Glutamatergic neuron (in vitro differentiated cells): Measurements from ENCODE around the gene SPATA25. TPM values are rescaled to one million over a fixed set of nuclear protein-coding genes. Genes with fewer than 3 reads are reported as not detected.

ENCODE experiments used
- DNase-seq: peaks from one replicate; pipeline ENCODE4 v3.0.0; 2022
- H3K27ac Mint-ChIP-seq: one replicate; pipeline ENCODE4 v1.8.0; 2020; ENCODE audit warnings: mild to moderate bottlenecking, mixed read lengths, inconsistent platforms; ENCODE audit not compliant: unreplicated experiment
- H3K27me3 Mint-ChIP-seq: one replicate; pipeline ENCODE4 v1.8.0; 2020; ENCODE audit warnings: mild to moderate bottlenecking, moderate library complexity, mixed read lengths, inconsistent platforms; ENCODE audit not compliant: unreplicated experiment
- H3K36me3 Mint-ChIP-seq: one replicate; pipeline ENCODE4 v1.8.0; 2020; ENCODE audit warnings: mild to moderate bottlenecking, mixed read lengths, inconsistent platforms; ENCODE audit not compliant: unreplicated experiment
- H3K4me1 Mint-ChIP-seq: one replicate; pipeline ENCODE4 v1.8.0; 2020; ENCODE audit warnings: mild to moderate bottlenecking, low read depth, mixed read lengths, inconsistent platforms; ENCODE audit not compliant: unreplicated experiment
- H3K4me3 Mint-ChIP-seq: one replicate; pipeline ENCODE4 v1.8.0; 2020; ENCODE audit warnings: mild to moderate bottlenecking, mixed read lengths, inconsistent platforms; ENCODE audit not compliant: unreplicated experiment
- H3K9me3 Mint-ChIP-seq: one replicate; pipeline ENCODE4 v1.8.0; 2020; ENCODE audit warnings: mild to moderate bottlenecking, moderate library complexity, mixed read lengths, inconsistent platforms; ENCODE audit not compliant: unreplicated experiment
- total RNA-seq: library from RNA; stranded (reverse); fragmentation: NEBNext Ultra II Directional; extraction: Animal tissue kit (Norgen Biotek cat#: 25700); gene quantifications from one replicate; pipeline ENCODE4 v1.2.1, GENCODE V29; 2021; ENCODE audit not compliant: unreplicated experiment
- TF ChIP-seq, protein P1 (sequence below): fragments of 200-600 bp; sonication (generic); IDR thresholded peaks from one replicate; pipeline ENCODE4 v1.5.0; 2021; ENCODE audit not compliant: partially characterized antibody, unreplicated experiment

The SPATA25 gene
- total RNA-seq, 1 donor from 2014 or later: 1.2 TPM

DNA sequence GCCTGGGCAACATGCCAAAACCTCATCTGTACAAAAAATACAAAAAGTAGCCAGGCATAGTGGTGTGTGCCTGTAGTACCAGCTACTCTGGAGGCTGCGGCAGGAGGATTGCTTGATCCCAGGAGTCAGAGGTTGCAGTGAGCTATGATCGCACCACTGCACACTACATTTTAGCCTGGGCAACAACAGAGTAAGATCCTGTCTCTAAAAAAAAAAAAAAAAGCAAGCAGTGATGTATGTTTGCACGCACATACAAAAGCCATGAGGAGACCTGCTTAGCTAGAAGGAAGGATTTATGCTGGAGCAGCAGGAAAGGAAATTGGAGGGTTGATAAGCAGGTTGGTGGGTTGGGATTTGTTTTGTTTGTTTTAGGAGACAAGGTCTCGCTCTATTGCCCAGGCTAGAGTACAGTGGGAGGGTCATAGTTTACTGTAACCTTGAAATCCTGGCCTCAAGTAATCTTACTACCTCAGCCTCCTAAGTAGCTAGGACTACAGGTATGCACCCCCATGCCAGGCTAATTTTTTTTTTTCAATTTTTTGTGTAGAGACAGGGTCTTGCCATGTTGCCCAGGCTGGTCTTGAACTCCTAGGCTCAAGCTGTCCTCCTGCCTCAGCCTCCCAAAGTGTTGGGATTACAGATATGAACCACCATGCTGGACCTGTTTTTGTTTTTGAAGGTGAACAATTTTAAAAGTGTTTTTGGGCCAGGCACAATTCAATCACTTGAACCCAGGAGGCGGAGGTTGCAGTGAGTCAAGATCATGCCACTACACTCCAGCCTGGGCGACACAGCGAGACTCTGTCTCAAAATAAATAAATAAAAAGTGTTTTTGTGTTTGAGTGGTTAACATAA is 26.0 kb downstream of the SPATA25 start:
- TF ChIP-seq, protein P1, sequence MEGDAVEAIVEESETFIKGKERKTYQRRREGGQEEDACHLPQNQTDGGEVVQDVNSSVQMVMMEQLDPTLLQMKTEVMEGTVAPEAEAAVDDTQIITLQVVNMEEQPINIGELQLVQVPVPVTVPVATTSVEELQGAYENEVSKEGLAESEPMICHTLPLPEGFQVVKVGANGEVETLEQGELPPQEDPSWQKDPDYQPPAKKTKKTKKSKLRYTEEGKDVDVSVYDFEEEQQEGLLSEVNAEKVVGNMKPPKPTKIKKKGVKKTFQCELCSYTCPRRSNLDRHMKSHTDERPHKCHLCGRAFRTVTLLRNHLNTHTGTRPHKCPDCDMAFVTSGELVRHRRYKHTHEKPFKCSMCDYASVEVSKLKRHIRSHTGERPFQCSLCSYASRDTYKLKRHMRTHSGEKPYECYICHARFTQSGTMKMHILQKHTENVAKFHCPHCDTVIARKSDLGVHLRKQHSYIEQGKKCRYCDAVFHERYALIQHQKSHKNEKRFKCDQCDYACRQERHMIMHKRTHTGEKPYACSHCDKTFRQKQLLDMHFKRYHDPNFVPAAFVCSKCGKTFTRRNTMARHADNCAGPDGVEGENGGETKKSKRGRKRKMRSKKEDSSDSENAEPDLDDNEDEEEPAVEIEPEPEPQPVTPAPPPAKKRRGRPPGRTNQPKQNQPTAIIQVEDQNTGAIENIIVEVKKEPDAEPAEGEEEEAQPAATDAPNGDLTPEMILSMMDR: no peak
- Mint-ChIP-seq H3K27me3 (peaks cover 5% of the 10 kb centered on the region), H3K36me3 (no peaks in the 10 kb centered on the region), H3K4me1 (peaks cover 4% of the 10 kb centered on the region), H3K4me3 (no peak overlapping the region), H3K9me3 (peaks cover 4% of the 10 kb centered on the region), H3K27ac (no peak overlapping the region)
- no peak for DNase-seq

DNA sequence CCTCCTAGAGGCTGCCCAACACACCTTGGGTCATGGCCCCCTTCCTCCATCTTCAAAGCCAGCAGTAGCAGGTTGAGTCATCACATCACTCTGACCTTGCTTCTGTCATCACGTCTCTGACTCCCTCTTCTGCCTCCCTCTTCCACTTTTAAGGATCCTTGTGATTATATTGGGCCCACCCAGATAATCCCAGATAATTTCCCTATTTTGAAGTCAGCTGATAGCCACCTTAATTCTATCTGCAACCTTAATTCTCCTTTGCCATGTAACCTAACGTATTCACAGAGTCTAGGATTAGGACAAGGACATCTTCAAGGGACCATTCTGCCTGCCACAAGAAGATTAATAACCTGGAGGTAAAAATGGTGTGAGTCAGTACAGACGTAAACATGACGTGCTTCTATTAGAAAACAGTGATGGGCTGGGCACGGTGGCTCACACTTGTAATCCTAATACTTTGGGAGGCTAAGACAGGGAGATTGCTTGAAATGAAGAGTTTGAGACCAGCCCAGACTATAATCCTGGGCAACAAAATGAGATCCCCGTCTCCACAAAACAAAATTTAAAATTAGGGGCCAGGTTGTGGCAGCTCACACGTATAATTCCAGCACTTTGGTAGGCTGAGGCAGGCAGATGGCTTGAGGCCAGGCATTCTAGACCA is 26.7 kb downstream of the SPATA25 start:
- peaks cover 4% of the 10 kb centered on the region for H3K9me3 Mint-ChIP-seq
- peaks cover 5% of the 10 kb centered on the region for H3K27me3 Mint-ChIP-seq
- no peak overlapping the region for H3K27ac Mint-ChIP-seq
- no peak for DNase-seq
- peaks cover 4% of the 10 kb centered on the region for H3K4me1 Mint-ChIP-seq
- H3K36me3 Mint-ChIP-seq: no peaks in the 10 kb centered on the region
- TF ChIP-seq, protein P1: no peak
- no peak overlapping the region for H3K4me3 Mint-ChIP-seq

- H3K36me3 Mint-ChIP-seq: no peaks in the 10 kb centered on the region
- no peak overlapping the region for H3K4me3 Mint-ChIP-seq
- peaks cover 5% of the 10 kb centered on the region for H3K27me3 Mint-ChIP-seq
- TF ChIP-seq, protein P1: no peak
- DNase-seq: no peak
- H3K9me3 Mint-ChIP-seq: peaks cover 4% of the 10 kb centered on the region
- no peak overlapping the region for H3K27ac Mint-ChIP-seq
- H3K4me1 Mint-ChIP-seq: peaks cover 4% of the 10 kb centered on the region
Observed at GRCh38 chr20:45859916-45860315, 27.5 kb downstream of the SPATA25 start.

DNA sequence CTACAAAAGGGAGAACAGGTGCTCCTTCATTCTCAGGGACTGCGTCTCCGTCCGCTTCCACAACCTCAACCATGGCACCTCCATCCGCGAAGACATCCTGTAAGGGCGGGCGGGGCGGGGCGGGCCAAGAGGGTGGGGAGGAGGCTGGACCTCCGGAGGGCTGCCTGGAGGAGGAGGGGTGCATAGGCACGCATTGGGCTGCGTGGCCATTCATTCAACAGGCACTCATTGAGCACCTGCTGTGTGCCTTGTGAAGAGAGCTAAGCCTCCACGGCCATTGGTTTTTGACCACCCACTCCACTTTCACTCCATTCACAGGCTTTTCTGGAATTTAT is 29.6 kb downstream of the SPATA25 start:
- peak overlapping the region; percentile 95 for H3K27ac Mint-ChIP-seq
- peak overlapping the region; percentile 95 for H3K4me3 Mint-ChIP-seq
- peaks cover 5% of the 10 kb centered on the region for H3K27me3 Mint-ChIP-seq
- DNase-seq: peak; percentile 49
- H3K36me3 Mint-ChIP-seq: no peaks in the 10 kb centered on the region
- H3K9me3 Mint-ChIP-seq: peaks cover 4% of the 10 kb centered on the region
- H3K4me1 Mint-ChIP-seq: peaks cover 6% of the 10 kb centered on the region
- TF ChIP-seq, protein P1: no peak
